GM12891 (cell line): ENCODE results near the gene GASK1A.

Experiments
- PAX5 ChIP-seq: IDR thresholded peaks from 2 replicates; pipeline ENCODE4 v1.6.1; 2011; ENCODE audit warnings: low read length, moderate library complexity, mild to moderate bottlenecking; ENCODE audit not compliant: insufficient read depth, severe bottlenecking
- POLR2A ChIP-seq: IDR thresholded peaks from 2 replicates; pipeline ENCODE4 v1.6.1; 2011; ENCODE audit warnings: low read depth, low read length, control low read depth
- POLR2AphosphoS5 ChIP-seq: IDR thresholded peaks from 2 replicates; pipeline ENCODE4 v1.6.1; 2011; ENCODE audit warnings: low read depth, low read length, control low read depth
- POU2F2 ChIP-seq: IDR thresholded peaks from 2 replicates; pipeline ENCODE4 v1.6.1; 2011; ENCODE audit warnings: low read depth, mild to moderate bottlenecking, control low read depth, low read length, moderate library complexity
- SPI1 ChIP-seq: IDR thresholded peaks from 2 replicates; pipeline ENCODE4 v1.6.1; 2011; ENCODE audit warnings: low read depth, low read length, control low read depth
- TAF1 ChIP-seq: IDR thresholded peaks from 2 replicates; pipeline ENCODE4 v1.6.1; 2011; ENCODE audit warnings: low read depth, low read length, control low read depth

DNA sequence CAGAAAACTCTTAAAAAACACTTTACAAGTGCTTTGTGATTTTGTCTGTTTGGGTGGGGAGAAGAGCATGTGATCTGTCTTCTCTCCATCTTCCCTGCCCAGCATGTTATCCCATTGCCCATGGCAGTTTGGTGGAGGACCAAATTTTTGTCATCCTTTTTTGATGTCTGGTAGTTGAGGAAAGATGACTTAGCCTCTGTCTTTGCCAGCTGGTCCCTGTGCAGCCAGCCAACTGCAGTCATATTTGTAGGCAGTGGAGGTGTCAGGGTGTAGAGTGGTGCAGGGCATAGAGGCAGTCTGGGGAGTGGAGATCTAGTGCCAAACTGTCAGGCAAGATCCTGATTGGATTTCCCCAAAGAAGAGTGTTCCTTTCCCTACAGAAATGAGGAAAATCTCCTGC lies 40.7 kb downstream of the GASK1A start:
- TF ChIP-seq TAF1 (no peak), POLR2AphosphoS5 (no peak), SPI1 (no peak), POLR2A (no peak), PAX5 (no peak), POU2F2 (no peak)
